GM23338 (cell line): ENCODE measurements around the gene ARHGEF39. TPM values are rescaled to one million over a fixed set of nuclear protein-coding genes. Genes with fewer than 3 reads are reported as not detected.

Experiments
- ATAC-seq: fragments of 200-7000 bp; cut with Tn5 transposase; 3 replicates; pipeline ENCODE4 v1.9.1; 2020
- DNase-seq: peaks from one replicate; pipeline ENCODE4 v3.0.0-alpha.2; 2015; ENCODE audit warnings: low spot score
- H2AFZ ChIP-seq: fragments of 200-600 bp; sonication (generic); 2 replicates; pipeline ENCODE4 v1.8.0; 2016; ENCODE audit warnings: antibody characterized with exemption, mild to moderate bottlenecking, moderate library complexity
- H3F3A ChIP-seq: fragments of 200-600 bp; sonication (generic); replicated peaks from 2 replicates; pipeline ENCODE4 v1.8.0; 2017; ENCODE audit warnings: antibody characterized with exemption, mixed run types, low read depth
- H3K27ac ChIP-seq: fragments of 200-600 bp; sonication (generic); 2 replicates; pipeline ENCODE4 v1.6.1; 2016; ENCODE audit warnings: low read depth
- H3K27me3 ChIP-seq: fragments of 200-600 bp; sonication (generic); 2 replicates; pipeline ENCODE4 v1.8.0; 2016; ENCODE audit warnings: mild to moderate bottlenecking, mixed run types, moderate library complexity; ENCODE audit not compliant: insufficient read depth
- H3K36me3 ChIP-seq: fragments of 200-600 bp; sonication (generic); 2 replicates; pipeline ENCODE4 v1.8.0; 2016; ENCODE audit warnings: mild to moderate bottlenecking; ENCODE audit not compliant: insufficient read depth
- H3K4me1 ChIP-seq: fragments of 200-600 bp; sonication (generic); 2 replicates; pipeline ENCODE4 v1.8.0; 2016; ENCODE audit warnings: mild to moderate bottlenecking, moderate library complexity; ENCODE audit not compliant: insufficient read depth
- H3K4me2 ChIP-seq: fragments of 200-600 bp; sonication (generic); 2 replicates; pipeline ENCODE4 v1.7.1; 2017; ENCODE audit warnings: mixed run types
- H3K4me3 ChIP-seq: fragments of 200-600 bp; sonication (generic); 2 replicates; pipeline ENCODE4 v1.6.1; 2016; ENCODE audit warnings: mixed run types
- H3K79me2 ChIP-seq: fragments of 200-600 bp; sonication (generic); replicated peaks from 2 replicates; pipeline ENCODE4 v1.8.0; 2017; ENCODE audit warnings: mild to moderate bottlenecking; ENCODE audit not compliant: insufficient read depth
- H3K9me2 ChIP-seq: fragments of 200-600 bp; sonication (generic); 2 replicates; pipeline ENCODE4 v1.8.0; 2017; ENCODE audit not compliant: insufficient read depth
- H4K20me1 ChIP-seq: fragments of 200-600 bp; sonication (generic); replicated peaks from 2 replicates; pipeline ENCODE4 v1.8.0; 2017; ENCODE audit warnings: mild to moderate bottlenecking; ENCODE audit not compliant: insufficient read depth
- H3K27ac Mint-ChIP-seq: 2 replicates; pipeline ENCODE4 v1.8.0; 2020; ENCODE audit warnings: inconsistent platforms, mild to moderate bottlenecking, moderate library complexity, mixed read lengths
- H3K27me3 Mint-ChIP-seq: 3 replicates; pipeline ENCODE4 v1.8.0; 2022; ENCODE audit warnings: low read depth, mild to moderate bottlenecking, moderate library complexity, mixed read lengths, inconsistent platforms; ENCODE audit not compliant: insufficient read depth, poor library complexity
- H3K36me3 Mint-ChIP-seq: 3 replicates; pipeline ENCODE4 v1.8.0; 2021; ENCODE audit warnings: low read depth, mild to moderate bottlenecking, inconsistent platforms, moderate library complexity, mixed read lengths
- H3K4me1 Mint-ChIP-seq: 3 replicates; pipeline ENCODE4 v1.8.0; 2020; ENCODE audit warnings: mild to moderate bottlenecking, inconsistent platforms, mixed read lengths
- H3K4me3 Mint-ChIP-seq: 3 replicates; pipeline ENCODE4 v1.8.0; 2021; ENCODE audit warnings: moderate library complexity, mild to moderate bottlenecking, inconsistent platforms, mixed read lengths
- H3K9me3 Mint-ChIP-seq: 3 replicates; pipeline ENCODE4 v1.8.0; 2020; ENCODE audit warnings: moderate library complexity, mild to moderate bottlenecking, inconsistent platforms, mixed read lengths
- CREB1 ChIP-seq: fragments of 250-450 bp; sonication (Bioruptor Pico); IDR thresholded peaks from 2 replicates; pipeline ENCODE4 v1.5.0; 2020; ENCODE audit warnings: low read depth, mild to moderate bottlenecking, moderate library complexity
- CTCF ChIP-seq, 2 experiments: fragments of 200-600 bp in 1 of 2; sonication (generic) in 1 of 2; conservative IDR thresholded peaks; 2 replicates each; pipeline versions ENCODE4 v1.5.1 to v1.6.1; 2016 to 2017; ENCODE audit warnings: antibody characterized with exemption in 2 of 2, low read depth in 2 of 2, mild to moderate bottlenecking in 2 of 2, moderate library complexity in 1 of 2
- ETS1 ChIP-seq: IDR thresholded peaks from 2 replicates; pipeline ENCODE4 v1.6.1; 2016; ENCODE audit warnings: antibody characterized with exemption
- EZH2 ChIP-seq: fragments of 200-600 bp; sonication (generic); IDR thresholded peaks from one replicate; pipeline ENCODE4 v1.8.0; 2017; ENCODE audit warnings: antibody characterized with exemption, mild to moderate bottlenecking, low read depth; ENCODE audit not compliant: unreplicated experiment
- EZH2phosphoT487 ChIP-seq: fragments of 200-600 bp; sonication (generic); IDR thresholded peaks from one replicate; pipeline ENCODE4 v1.8.1; 2018; ENCODE audit warnings: antibody characterized with exemption; ENCODE audit not compliant: unreplicated experiment
- JUNB ChIP-seq: IDR thresholded peaks from one replicate; pipeline ENCODE4 v1.6.1; 2016; ENCODE audit warnings: antibody characterized with exemption; ENCODE audit not compliant: unreplicated experiment
- NANOG ChIP-seq: IDR thresholded peaks from 2 replicates; pipeline ENCODE4 v1.6.1; 2016; ENCODE audit warnings: antibody characterized with exemption, borderline replicate concordance
- POLR2AphosphoS5 ChIP-seq: IDR thresholded peaks from 2 replicates; pipeline ENCODE4 v1.6.1; 2016; ENCODE audit warnings: antibody characterized with exemption, low read depth
- REST ChIP-seq: IDR thresholded peaks from one replicate; pipeline ENCODE4 v1.6.1; 2018; ENCODE audit warnings: antibody characterized with exemption; ENCODE audit not compliant: unreplicated experiment
- STAT1 ChIP-seq: IDR thresholded peaks from one replicate; pipeline ENCODE4 v1.6.1; 2016; ENCODE audit warnings: antibody characterized with exemption; ENCODE audit not compliant: unreplicated experiment
- ZNF114 ChIP-seq: fragments of 250-450 bp; sonication (Bioruptor Pico); IDR thresholded peaks from 2 replicates; pipeline ENCODE4 v1.5.0; 2020; ENCODE audit warnings: mild to moderate bottlenecking, moderate library complexity
- ZNF331 ChIP-seq: fragments of 250-450 bp; sonication (Bioruptor Pico); IDR thresholded peaks from 2 replicates; pipeline ENCODE4 v1.5.0; 2020; ENCODE audit warnings: low read depth, mild to moderate bottlenecking, moderate library complexity
- ZNF462 ChIP-seq: fragments of 250-450 bp; sonication (Bioruptor Pico); IDR thresholded peaks from 2 replicates; pipeline ENCODE4 v1.5.0; 2020; ENCODE audit warnings: mild to moderate bottlenecking, moderate library complexity
- polyA plus RNA-seq: library from polyadenylated mRNA; unstranded; fragments of >200 nt; fragmentation: Nextera tagmentation; extraction: Ambion mirVana; gene quantifications from 2 replicates; pipeline ENCODE4 v1.2.1, GENCODE V29; 2016
- total RNA-seq: library from RNA; depleted of rRNA; stranded (reverse); fragments of >200 nt; shearing (Covaris generic); gene quantifications from 2 replicates; pipeline ENCODE4 v1.2.3, GENCODE V29; 2014

Gene ARHGEF39
- total and polyA plus RNA-seq, 2 experiments from 2014 or later: 16.8 to 31.0 TPM

GRCh38 chr9:35651956-35652828 lies 12.8 kb downstream of the ARHGEF39 start:
- no peak overlapping the region for H3K4me3 Mint-ChIP-seq

More at GRCh38 chr9:35651956-35652828, 12.8 kb downstream of the ARHGEF39 start:
- Mint-ChIP-seq H3K27me3 (peaks cover 38% of the 10 kb centered on the region), H3K27ac (no peak overlapping the region), H3K4me1 (peaks cover 55% of the 10 kb centered on the region), H3K9me3 (no peaks in the 10 kb centered on the region; the same call in 2 of the 3 replicates), H3K36me3 (peaks cover 2% of the 10 kb centered on the region; the same call in 1 of the 3 replicates)
- no peak for DNase-seq
- Histone ChIP-seq H3K9me2 (no peaks in the 10 kb centered on the region), H3K27ac (no peak overlapping the region), H2AFZ (no peak overlapping the region), H3K79me2 (no peaks in the 10 kb centered on the region), H3K4me1 (peaks cover 35% of the 10 kb centered on the region), H3K36me3 (no peaks in the 10 kb centered on the region), H3K27me3 (peaks cover 3% of the 10 kb centered on the region; the same call in 1 of the 2 replicates), H3K4me2 (no peak overlapping the region), H4K20me1 (no peaks in the 10 kb centered on the region; the same call in 1 of the 2 replicates), H3K4me3 (no peak overlapping the region), H3F3A (peaks cover 12% of the 10 kb centered on the region; the same call in 1 of the 2 replicates)
- no peak for ATAC-seq
- no peak for TF ChIP-seq STAT1
- no peak for TF ChIP-seq POLR2AphosphoS5
- TF ChIP-seq NANOG: no peak
- no peak for TF ChIP-seq ZNF331
- TF ChIP-seq JUNB: no peak
- no peak for TF ChIP-seq EZH2
- no peak for TF ChIP-seq ZNF462
- TF ChIP-seq REST: no peak
- TF ChIP-seq EZH2phosphoT487: no peak
- no peak for TF ChIP-seq CTCF (conservative IDR thresholded peaks at IDR 0.05; ENCODE audit: low read depth in 2 of 2)
- TF ChIP-seq CREB1 (CRISPR knock-in tag): no peak
- TF ChIP-seq ETS1: no peak
- no peak for TF ChIP-seq ZNF114 (CRISPR knock-in tag)
